Stimulated activated CD8-positive, alpha-beta memory T cell treated with anti-CD3 and anti-CD28 coated beads, Interleukin-4, amount 100 ng/mL, for 24 hours (primary cell): ENCODE measurements around the gene SKIC8.
A peak's percentile ranks its signal among the peaks of the same experiment; 100 is the strongest.
"Not testable (repeated sequence)": the region's sequence is repeated elsewhere in the genome, so short reads cannot be mapped to it uniquely, and the experiment has no call there.

Source experiments
- DNase-seq: peaks from one replicate; pipeline ENCODE4 v3.0.0-alpha.2; 2020; ENCODE audit warnings: low read depth

The SKIC8 gene

DNA sequence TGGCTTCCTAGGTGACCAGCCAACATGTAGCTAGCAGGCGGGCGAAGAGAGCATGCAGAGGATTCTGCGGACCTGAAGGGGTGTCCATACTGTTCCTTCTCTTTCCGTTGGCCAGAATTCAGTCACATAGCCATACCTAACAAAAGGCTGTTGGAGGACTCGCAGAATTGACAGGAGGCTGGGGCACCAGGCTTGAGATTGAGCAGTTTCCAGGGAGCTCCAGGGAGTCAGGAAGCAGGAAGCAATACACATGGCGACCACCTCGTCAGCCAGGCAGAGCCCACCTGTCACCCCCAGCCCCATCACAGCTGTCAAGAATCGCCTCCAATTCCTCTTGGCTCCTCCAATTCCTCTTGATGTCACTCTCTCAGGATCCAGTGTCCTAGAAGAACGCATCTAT, 48.3 kb downstream of the SKIC8 start:
- DNase-seq: no peak

DNA sequence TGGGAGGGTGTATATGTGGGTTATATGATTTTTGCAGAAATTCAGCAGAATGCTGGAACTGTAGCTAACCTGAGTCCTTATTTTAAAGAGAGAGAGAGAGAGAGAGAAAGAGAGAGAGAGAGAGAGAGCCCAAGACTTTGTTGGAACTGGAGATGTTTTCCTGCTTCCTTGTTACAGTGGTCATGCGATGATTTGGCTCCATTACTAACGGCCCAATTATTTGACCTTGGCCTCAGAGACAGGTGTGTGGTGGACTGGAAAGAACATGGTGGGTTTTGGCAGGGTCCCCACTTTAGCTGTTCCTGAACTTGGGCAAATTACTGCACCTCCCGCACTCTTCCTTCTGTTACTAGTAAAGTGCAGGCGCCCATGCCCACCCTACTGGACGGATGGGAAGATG, 50.3 kb downstream of the SKIC8 start:
- DNase-seq: no peak

GRCh38 chr15:78247911-78248310, 51.5 kb downstream of the SKIC8 start:
- DNase-seq: no peak

DNA sequence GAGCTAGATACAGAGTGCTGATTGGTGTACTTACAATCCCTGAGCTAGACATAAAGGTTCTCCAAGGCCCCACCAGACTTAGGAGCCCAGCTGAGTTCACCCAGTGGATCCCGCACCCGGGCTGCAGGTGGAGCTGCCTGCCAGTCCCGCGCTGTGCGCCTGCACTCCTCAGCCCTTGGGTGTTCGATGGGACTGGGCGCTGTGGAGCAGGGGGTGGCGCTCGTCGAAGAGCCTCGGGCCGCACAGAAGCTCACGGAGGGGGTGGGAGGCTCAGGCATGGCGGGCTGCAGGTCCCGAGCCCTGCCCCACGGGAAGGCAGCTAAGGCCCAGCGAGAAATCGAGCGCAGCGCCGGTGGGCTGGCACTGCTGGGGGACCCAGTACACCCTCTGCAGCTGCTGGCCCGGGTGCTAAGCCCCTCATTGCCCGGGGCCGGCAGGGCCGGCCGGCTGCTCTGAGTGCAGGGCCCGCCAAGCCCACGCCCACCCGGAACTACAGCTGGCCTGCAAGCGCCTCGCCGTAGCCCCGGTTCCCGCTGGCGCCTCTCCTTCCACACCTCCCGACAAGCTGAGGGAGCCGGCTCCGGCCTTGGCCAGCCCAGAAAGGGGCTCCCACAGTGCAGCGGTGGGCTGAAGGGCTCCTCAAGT, 53.3 kb downstream of the SKIC8 start:
- not testable (repeated sequence) for DNase-seq

DNA sequence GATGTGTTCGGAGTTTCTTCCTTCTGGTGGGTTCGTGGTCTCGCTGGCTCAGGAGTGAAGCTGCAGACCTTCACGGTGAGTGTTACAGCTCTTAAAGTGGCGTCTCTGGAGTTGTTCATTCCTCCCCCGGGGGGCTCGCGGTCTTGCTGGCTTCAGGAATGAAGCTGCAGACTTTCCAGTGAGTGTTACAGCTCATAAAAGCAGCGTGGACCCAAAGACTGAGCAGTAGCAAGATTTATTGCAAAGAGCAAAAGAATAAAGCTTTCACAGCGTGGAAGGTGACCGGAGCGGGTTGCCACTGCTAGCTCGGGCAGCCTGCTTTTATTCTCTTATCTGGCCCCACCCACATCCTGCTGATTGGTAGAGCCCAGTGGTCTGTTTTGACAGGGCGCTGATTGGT, 54.0 kb downstream of the SKIC8 start:
- not testable (repeated sequence) for DNase-seq

- no peak for DNase-seq
Measured at GRCh38 chr15:78244893-78245292, 54.5 kb downstream of the SKIC8 start.

GRCh38 chr15:78244101-78244500, 55.3 kb downstream of the SKIC8 start:
- no peak for DNase-seq

DNA sequence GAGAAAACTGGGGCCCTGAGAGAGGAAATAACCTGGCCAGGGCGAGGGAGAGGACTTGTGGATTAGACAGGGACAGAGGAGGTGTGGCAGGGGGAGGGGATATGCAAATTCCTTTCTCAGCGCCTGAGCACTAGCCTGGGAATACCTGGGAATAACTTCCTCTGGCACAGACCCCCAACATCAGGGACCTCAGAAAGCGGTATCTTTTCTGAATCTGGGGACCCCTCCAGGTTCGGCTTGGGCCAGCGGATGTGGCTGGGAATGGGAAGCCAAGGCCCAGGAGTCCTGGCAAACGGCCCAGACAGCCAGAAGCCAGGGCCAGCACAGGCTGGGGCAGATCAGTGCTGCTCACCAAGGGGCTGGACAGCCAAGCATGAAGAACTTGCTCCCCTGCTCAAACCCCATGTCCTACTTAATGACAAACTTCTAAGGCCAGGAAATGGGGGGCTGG, 55.9 kb downstream of the SKIC8 start:
- no peak for DNase-seq

DNA sequence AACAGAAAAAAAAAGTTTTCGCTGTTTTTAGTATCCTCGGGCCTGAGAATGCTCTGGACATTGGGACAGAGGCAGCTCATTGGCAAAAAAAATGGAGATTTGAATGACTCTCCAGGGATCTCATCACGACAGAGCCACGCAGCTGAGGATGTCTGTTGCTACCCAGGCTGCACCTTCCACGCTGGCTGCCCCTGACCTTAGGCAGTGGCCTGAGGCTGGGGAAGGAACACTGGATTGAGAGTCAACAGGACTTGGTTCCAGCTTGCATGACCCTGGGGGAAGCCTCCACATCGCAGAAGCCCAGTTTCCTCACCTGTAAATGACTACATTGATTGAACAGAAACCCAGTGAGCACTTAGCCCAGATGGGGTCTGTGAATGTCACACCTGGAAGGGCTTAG, 56.4 kb downstream of the SKIC8 start:
- no peak for DNase-seq

DNA sequence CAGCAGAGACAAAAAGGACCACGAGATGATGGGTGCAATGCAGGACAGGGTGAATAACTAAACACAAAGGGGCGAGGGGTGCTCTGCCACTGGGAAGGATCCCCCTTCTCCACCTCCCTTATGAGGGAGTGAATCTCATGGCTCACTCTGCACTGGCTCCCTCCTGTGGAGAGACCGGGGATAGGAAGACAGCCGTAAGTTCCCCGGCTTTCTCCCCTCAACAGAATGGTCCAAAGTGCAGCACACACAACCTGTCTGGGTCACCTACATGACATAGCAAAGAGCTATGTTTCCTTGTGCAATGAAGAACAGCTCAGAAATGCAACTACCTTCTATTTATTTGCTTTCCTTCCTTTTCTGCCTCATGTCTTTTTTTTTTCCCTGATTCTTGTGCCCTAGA, 57.3 kb downstream of the SKIC8 start:
- DNase-seq: no peak

GRCh38 chr15:78241017-78241416, 58.4 kb downstream of the SKIC8 start:
- DNase-seq: peak; percentile 76

- no peak for DNase-seq
Measured at GRCh38 chr15:78239811-78240210, 59.6 kb downstream of the SKIC8 start.

DNA sequence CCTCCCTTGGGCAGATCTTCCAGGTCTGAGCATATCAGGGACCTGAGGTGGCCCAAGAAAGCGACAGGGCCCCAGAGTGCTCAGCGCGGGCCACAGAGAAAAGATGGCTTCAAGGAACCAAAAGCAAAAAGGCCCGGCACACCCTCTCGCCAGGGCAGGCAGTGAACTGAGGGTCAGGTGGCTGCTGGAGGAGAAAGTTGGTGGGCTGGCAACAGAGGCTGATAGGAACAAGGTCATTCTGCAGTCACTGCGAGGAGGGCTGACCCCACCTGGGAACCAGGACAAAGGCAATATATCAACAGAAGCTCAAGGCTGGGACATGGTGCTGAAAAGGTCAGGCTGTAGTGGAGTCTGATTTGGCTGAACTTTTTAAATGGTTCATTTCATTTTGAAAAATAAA, 62.3 kb downstream of the SKIC8 start:
- no peak for DNase-seq

DNA sequence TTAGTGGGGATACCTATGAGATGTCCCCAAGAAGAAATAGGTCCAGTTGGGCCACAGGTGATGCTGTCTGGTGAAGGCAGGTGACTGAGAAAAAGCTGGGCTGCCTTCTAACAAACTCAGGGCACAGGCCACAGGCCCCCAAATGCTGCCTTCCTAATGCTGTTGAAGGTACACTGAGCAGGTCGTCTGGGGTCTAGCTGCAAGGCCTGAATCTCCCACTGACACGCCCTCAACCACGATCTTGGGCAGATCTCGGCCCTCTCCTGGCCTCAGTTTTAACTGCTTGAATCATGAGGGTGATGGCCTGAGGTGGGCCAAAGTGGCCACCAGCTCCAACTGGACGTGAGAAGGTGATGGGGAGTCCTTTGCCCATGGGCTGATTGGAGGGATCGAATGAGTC, 62.9 kb downstream of the SKIC8 start:
- DNase-seq: no peak

DNA sequence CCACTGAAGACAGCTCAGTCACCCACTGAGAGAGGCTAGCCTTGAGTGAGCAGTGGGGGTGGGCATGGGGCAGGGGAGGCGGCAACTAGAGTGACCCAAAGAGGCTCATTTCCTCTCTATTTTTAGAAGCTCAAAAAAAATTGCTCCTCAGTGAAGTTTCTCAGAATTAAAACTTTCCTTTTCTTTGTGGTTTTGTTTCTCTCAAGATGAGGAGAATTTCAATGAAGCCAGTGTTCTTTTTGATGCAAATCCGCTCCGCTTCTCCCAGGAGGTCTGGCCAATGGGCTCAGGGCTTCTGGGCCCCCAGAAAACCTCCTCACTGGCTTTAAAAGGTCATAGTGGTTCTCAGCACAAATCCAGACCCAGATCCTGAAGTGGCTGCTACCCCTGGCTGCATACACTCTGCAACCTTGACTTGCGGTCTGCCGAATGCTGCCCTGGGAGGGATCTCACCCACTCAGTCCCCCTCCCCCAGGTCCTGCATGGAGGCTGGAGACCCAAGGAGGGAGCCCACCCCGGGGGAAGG, 64.8 kb downstream of the SKIC8 start, which contains the start of gene ACSBG1:
ACSBG1 (minus strand) TSS at position 51 of the 526 bp plus-strand sequence. CDS start 64 bp downstream, outside the sequence.
- DNase-seq: no peak

GRCh38 chr15:78233496-78233895, 65.9 kb downstream of the SKIC8 start:
- no peak for DNase-seq
